T-helper 9 cell (primary cell): Measurements from ENCODE around the gene LYRM2.

Experiments
- DNase-seq: peaks from one replicate; pipeline ENCODE4 v3.0.0-alpha.2; 2020

Gene LYRM2

GRCh38 chr6:89553431-89553830, 85.1 kb downstream of the LYRM2 start:
- no peak for DNase-seq

- no peak for DNase-seq
Measured at GRCh38 chr6:89547281-89547680, 91.3 kb downstream of the LYRM2 start.

GRCh38 chr6:89542866-89543265, 95.7 kb downstream of the LYRM2 start:
- DNase-seq, result no peak

DNA sequence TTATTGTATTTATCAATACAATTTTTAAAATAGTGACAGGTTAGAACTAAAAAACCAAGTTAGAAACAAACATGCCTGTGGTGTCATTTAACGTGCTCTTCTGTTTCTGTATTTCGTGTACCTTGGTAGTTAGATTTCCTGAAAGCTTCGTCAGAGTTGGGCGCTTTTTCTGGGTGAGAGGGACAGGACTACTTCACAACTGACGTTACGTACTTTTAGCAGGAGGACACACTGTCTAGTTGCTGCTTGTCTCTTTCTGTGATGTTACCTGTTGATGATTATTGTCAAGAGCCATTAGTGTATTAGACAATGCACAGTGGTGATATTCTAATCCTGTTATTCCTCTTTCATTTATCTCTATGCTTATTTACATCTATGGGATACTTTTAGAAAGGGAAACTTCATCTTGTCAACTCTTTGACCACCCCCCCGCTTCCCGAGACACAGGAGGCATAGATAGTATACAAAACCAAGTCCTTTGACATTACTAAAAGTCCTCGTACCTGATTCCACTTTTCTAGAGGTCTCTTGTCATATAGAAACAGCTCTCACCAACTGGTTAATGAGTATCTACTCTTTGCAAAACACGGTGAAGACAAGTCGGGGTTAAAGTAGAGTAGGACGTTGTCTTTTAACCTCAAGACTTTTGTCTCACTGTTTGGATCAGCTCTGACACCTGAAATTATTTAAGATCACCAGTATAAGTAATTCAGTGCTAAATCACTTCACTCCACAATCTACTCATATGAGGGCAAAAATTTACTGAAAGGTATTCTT, 96.3 kb downstream of the LYRM2 start:
- no peak for DNase-seq

DNA sequence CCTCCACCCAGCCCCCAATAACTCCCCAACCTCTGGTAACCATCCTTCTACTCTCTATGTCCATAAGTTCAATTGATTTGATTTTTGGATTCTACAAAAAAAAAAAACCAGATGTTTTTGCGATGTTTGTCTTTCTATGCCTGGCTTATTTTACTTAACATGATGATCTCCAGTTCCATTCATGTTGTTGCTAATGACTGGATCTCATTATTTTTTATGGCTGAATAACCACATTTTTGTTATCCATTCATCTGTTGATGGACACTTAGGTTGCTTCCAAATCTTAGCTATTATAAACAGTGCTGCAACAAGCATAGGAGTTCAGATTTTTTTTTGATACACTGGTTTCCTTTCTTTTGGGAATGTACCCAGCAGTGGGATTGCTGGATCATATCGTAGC, 98.8 kb downstream of the LYRM2 start:
- no peak for DNase-seq

DNA sequence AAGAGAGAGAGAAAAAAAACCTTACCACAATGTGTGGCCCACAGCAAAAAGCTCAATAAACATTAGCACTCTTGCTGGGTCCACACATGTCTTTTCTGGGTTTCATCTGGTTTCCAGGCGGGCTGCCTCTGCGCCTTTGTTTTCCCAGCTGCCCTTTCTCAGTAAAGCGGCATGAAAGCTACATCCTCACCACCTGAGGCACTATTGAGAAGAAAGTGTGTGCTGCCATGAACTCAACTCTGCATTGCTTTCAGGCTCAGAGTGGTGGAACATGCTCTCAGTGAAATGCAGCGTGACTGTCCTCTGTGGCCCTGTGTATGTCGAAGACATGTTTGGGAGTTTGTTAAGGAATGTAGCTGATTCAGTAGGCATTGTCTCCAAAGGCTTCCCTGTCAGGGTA, 102.3 kb downstream of the LYRM2 start:
- no peak for DNase-seq

DNA sequence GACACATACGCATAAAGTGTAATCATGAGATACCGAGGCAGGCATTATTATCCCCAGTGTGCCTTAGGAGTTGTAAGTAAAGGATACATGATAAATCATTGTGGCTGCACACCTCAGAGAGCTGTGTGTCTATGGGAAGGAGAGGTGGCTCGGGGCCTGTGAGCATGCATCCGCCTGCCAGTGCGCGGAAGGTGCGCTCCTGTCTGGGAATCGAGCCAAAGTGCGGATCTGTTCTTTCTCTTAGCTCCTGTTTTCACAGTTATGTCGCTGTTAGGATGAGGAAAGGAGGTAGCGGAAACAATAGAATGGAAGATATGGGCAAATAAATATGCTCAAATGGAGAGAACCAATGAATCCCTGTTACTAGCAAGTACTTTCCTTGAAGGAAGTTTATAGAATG, 107.6 kb downstream of the LYRM2 start:
- DNase-seq, result no peak

GRCh38 chr6:89528866-89529265, 109.7 kb downstream of the LYRM2 start:
- no peak for DNase-seq

GRCh38 chr6:89527634-89528033, 110.9 kb downstream of the LYRM2 start:
- DNase-seq, result no peak

GRCh38 chr6:89526563-89526869, 112.0 kb downstream of the LYRM2 start:
- no peak for DNase-seq

- no peak for DNase-seq
Measured at GRCh38 chr6:89525786-89526562, 112.6 kb downstream of the LYRM2 start.

- DNase-seq, result no peak
Measured at GRCh38 chr6:89522778-89523177, 115.8 kb downstream of the LYRM2 start.

DNA sequence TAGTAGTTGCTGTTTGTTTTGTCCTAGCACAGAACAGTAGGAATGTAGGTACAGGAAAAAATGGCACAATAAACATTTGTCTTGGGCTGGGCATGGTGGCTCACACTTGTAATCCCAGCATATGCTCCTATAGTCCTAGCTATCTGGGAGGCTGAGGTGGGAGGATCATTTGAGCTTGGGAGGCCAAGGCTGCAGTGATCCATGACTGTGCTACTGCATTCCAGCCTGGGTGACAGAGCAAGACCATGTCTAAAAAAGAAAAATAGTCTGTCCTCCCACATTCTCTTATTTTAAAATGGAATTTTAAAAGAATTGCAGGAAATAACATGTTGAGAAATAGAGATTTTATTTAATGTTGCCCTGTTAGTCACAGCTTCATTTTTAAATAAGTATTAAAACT, 117.8 kb downstream of the LYRM2 start:
- no peak for DNase-seq

GRCh38 chr6:89518352-89519055, 120.0 kb downstream of the LYRM2 start:
- no peak for DNase-seq
